PFSK-1 (cell line): ENCODE results near the gene EEFSEC.

Experiments used
- FOXP2 ChIP-seq: optimal IDR thresholded peaks from 2 replicates; pipeline ENCODE3; 2011; ENCODE audit warnings: borderline replicate concordance, control low read depth, inconsistent platforms; ENCODE audit not compliant: insufficient read depth; ENCODE audit errors: extremely low read length, extremely low read depth
- POLR2AphosphoS5 ChIP-seq: IDR thresholded peaks from 2 replicates; pipeline ENCODE4 v1.6.1; 2012; ENCODE audit warnings: low read depth, mild to moderate bottlenecking, control low read depth, low read length, moderate library complexity
- REST ChIP-seq, 2 experiments: IDR thresholded peaks; 2 replicates each; pipeline versions ENCODE4 v1.6.1 to v1.8.0; 2011 to 2012; ENCODE audit warnings: low read depth in 2 of 2, low read length in 2 of 2, control low read depth in 1 of 2, inconsistent platforms in 1 of 2, mild to moderate bottlenecking in 1 of 2, moderate library complexity in 1 of 2; ENCODE audit not compliant: insufficient read depth in 1 of 2
- SIN3A ChIP-seq: IDR thresholded peaks from 2 replicates; pipeline ENCODE4 v1.6.1; 2012; ENCODE audit warnings: mild to moderate bottlenecking, low read length, moderate library complexity, borderline replicate concordance; ENCODE audit not compliant: insufficient read depth
- TAF1 ChIP-seq: IDR thresholded peaks from 2 replicates; pipeline ENCODE4 v1.6.1; 2012; ENCODE audit warnings: low read length, control low read depth, borderline replicate concordance; ENCODE audit not compliant: insufficient read depth

EEFSEC gene

GRCh38 chr3:128353991-128354687, 200.9 kb downstream of the EEFSEC start:
- TF ChIP-seq TAF1 (peak; percentile 17; the same call in 1 of the 2 replicates), REST (IDR thresholded peaks at IDR 0.05; ENCODE audit: insufficient read depth in 1 of 2, low read depth in 2 of 2, low read length in 2 of 2) (no peak)

- TF ChIP-seq TAF1: no peak
- TF ChIP-seq FOXP2: no peak
- no peak for TF ChIP-seq REST (IDR thresholded peaks at IDR 0.05; ENCODE audit: insufficient read depth in 1 of 2, low read depth in 2 of 2, low read length in 2 of 2)
- TF ChIP-seq SIN3A: no peak
- no peak for TF ChIP-seq POLR2AphosphoS5
Observed at GRCh38 chr3:128354788-128355542, 201.7 kb downstream of the EEFSEC start.

GRCh38 chr3:128355543-128355919, 202.2 kb downstream of the EEFSEC start:
- no peak for TF ChIP-seq TAF1
- no peak for TF ChIP-seq FOXP2
- TF ChIP-seq REST (IDR thresholded peaks at IDR 0.05; ENCODE audit: insufficient read depth in 1 of 2, low read depth in 2 of 2, low read length in 2 of 2): no peak
- no peak for TF ChIP-seq SIN3A
- TF ChIP-seq POLR2AphosphoS5: no peak

GRCh38 chr3:128356822-128357221, 203.5 kb downstream of the EEFSEC start:
- TF ChIP-seq FOXP2 (no peak), POLR2AphosphoS5 (no peak), TAF1 (no peak), REST (IDR thresholded peaks at IDR 0.05; ENCODE audit: insufficient read depth in 1 of 2, low read depth in 2 of 2, low read length in 2 of 2) (no peak), SIN3A (no peak)
